Hepatocyte (in vitro differentiated cells): Measurements from ENCODE around the gene FLT1. TPM values are rescaled to one million over a fixed set of nuclear protein-coding genes. Genes with fewer than 3 reads are reported as not detected.
A peak's percentile ranks its signal among the peaks of the same experiment; 100 is the strongest.

Source experiments
- DNase-seq: peaks from one replicate; pipeline ENCODE4 v3.0.0-alpha.2; 2016; ENCODE audit warnings: low spot score
- H2AFZ ChIP-seq: fragments of 200-600 bp; sonication (generic); 2 replicates; pipeline ENCODE4 v1.6.0; 2016; ENCODE audit warnings: antibody characterized with exemption, mild to moderate bottlenecking
- H3K27ac ChIP-seq: fragments of 200-600 bp; sonication (generic); 2 replicates; pipeline ENCODE4 v1.5.1; 2016; ENCODE audit warnings: mild to moderate bottlenecking
- H3K27me3 ChIP-seq: fragments of 200-600 bp; sonication (generic); 2 replicates; pipeline ENCODE4 v1.6.1; 2016
- H3K36me3 ChIP-seq: fragments of 200-600 bp; sonication (generic); replicated peaks from 2 replicates; pipeline ENCODE4 v1.5.1; 2016; ENCODE audit warnings: low read depth; ENCODE audit not compliant: insufficient read depth
- H3K4me1 ChIP-seq: fragments of 200-600 bp; sonication (generic); 2 replicates; pipeline ENCODE4 v1.5.1; 2016; ENCODE audit warnings: mild to moderate bottlenecking, moderate library complexity; ENCODE audit not compliant: insufficient read depth
- H3K4me2 ChIP-seq: fragments of 200-600 bp; sonication (generic); 2 replicates; pipeline ENCODE4 v1.6.0; 2016
- H3K4me3 ChIP-seq: fragments of 200-600 bp; sonication (generic); 2 replicates; pipeline ENCODE4 v1.5.1; 2016; ENCODE audit warnings: mild to moderate bottlenecking
- H3K79me2 ChIP-seq: fragments of 200-600 bp; sonication (generic); 2 replicates; pipeline ENCODE4 v1.6.0; 2017; ENCODE audit warnings: mild to moderate bottlenecking
- H3K9me2 ChIP-seq: fragments of 200-600 bp; sonication (generic); replicated peaks from 2 replicates; pipeline ENCODE4 v1.6.0; 2017; ENCODE audit warnings: mild to moderate bottlenecking; ENCODE audit not compliant: insufficient read depth
- H3K9me3 ChIP-seq: fragments of 200-600 bp; sonication (generic); 2 replicates; pipeline ENCODE4 v1.5.1; 2016; ENCODE audit warnings: low read depth, mild to moderate bottlenecking
- H4K20me1 ChIP-seq: fragments of 200-600 bp; sonication (generic); 2 replicates; pipeline ENCODE4 v1.6.0; 2016; ENCODE audit warnings: mild to moderate bottlenecking; ENCODE audit not compliant: insufficient read depth, poor library complexity, severe bottlenecking
- CTCF ChIP-seq: fragments of 200-600 bp; sonication (generic); IDR thresholded peaks from 2 replicates; pipeline ENCODE4 v1.5.1; 2016; ENCODE audit warnings: antibody characterized with exemption, mild to moderate bottlenecking; ENCODE audit not compliant: poor library complexity
- EZH2 ChIP-seq: fragments of 200-600 bp; sonication (generic); IDR thresholded peaks from 2 replicates; pipeline ENCODE4 v1.6.1; 2016; ENCODE audit warnings: antibody characterized with exemption, mild to moderate bottlenecking, borderline replicate concordance
- EZH2phosphoT487 ChIP-seq: fragments of 200-600 bp; sonication (generic); IDR thresholded peaks from one replicate; pipeline ENCODE4 v1.6.1; 2018; ENCODE audit warnings: antibody characterized with exemption, mild to moderate bottlenecking, low read depth, moderate library complexity; ENCODE audit not compliant: unreplicated experiment, severe bottlenecking
- WGBS: methylation state at CpG from one replicate; pipeline ENCODE4 v1.1.6; 2016; ENCODE audit warnings: low lambda C conversion rate; ENCODE audit errors: missing lambda C conversion rate; 5-methylcytosine and 5-hydroxymethylcytosine counted together
- polyA plus RNA-seq: library from polyadenylated mRNA; unstranded; fragments of >200 nt; fragmentation: Nextera tagmentation; extraction: Ambion mirVana; gene quantifications from 2 replicates; pipeline ENCODE4 v1.2.1, GENCODE V29; 2016
- total RNA-seq: library from RNA; depleted of rRNA; stranded (reverse); fragments of >200 nt; gene quantifications from 2 replicates; pipeline ENCODE4 v1.2.3, GENCODE V29; 2014

FLT1 gene
- total and polyA plus RNA-seq, 2 experiments from 2014 or later = 30.4 to 40.1 TPM

- no peaks in the 10 kb centered on the region for H4K20me1 ChIP-seq
- H3K9me3 ChIP-seq = no peaks in the 10 kb centered on the region
- TF ChIP-seq EZH2phosphoT487 = peak; percentile 52
- no peak for TF ChIP-seq CTCF
- H3K9me2 ChIP-seq = no peaks in the 10 kb centered on the region
- H3K4me1 ChIP-seq = peaks cover 25% of the 10 kb centered on the region
- WGBS = 76% methylated on average over 7 of the region's 7 CpGs
- H2AFZ ChIP-seq = no peak overlapping the region
- H3K36me3 ChIP-seq = no peaks in the 10 kb centered on the region
- DNase-seq = no peak
- H3K27ac ChIP-seq = no peak overlapping the region
- no peak overlapping the region for H3K4me2 ChIP-seq
- no peak overlapping the region for H3K4me3 ChIP-seq
- H3K27me3 ChIP-seq = no peaks in the 10 kb centered on the region
- no peaks in the 10 kb centered on the region for H3K79me2 ChIP-seq
These were observed 176.4 kb downstream of the FLT1 start for GRCh38 chr13:28318496-28318895.

GRCh38 chr13:28316836-28317235, 178.1 kb downstream of the FLT1 start:
- H3K27ac ChIP-seq = no peak overlapping the region
- no peaks in the 10 kb centered on the region for H3K27me3 ChIP-seq
- no peaks in the 10 kb centered on the region for H3K9me2 ChIP-seq
- H2AFZ ChIP-seq = no peak overlapping the region
- H3K79me2 ChIP-seq = no peaks in the 10 kb centered on the region
- H3K36me3 ChIP-seq = no peaks in the 10 kb centered on the region
- H3K9me3 ChIP-seq = no peaks in the 10 kb centered on the region
- WGBS = 93% methylated on average over 7 of the region's 7 CpGs
- H4K20me1 ChIP-seq = no peaks in the 10 kb centered on the region
- DNase-seq = no peak
- H3K4me3 ChIP-seq = no peak overlapping the region
- no peak overlapping the region for H3K4me2 ChIP-seq
- peaks cover 19% of the 10 kb centered on the region for H3K4me1 ChIP-seq
- TF ChIP-seq EZH2 (no peak), EZH2phosphoT487 (no peak), CTCF (no peak)

- no peaks in the 10 kb centered on the region for H3K27me3 ChIP-seq
- H3K4me1 ChIP-seq = peaks cover 12% of the 10 kb centered on the region
- no peak overlapping the region for H3K4me3 ChIP-seq
- H4K20me1 ChIP-seq = no peaks in the 10 kb centered on the region
- H3K4me2 ChIP-seq = no peak overlapping the region
- H3K79me2 ChIP-seq = no peaks in the 10 kb centered on the region
- no peaks in the 10 kb centered on the region for H3K9me2 ChIP-seq
- peak overlapping the region; percentile 42 for H3K27ac ChIP-seq
- no peak overlapping the region for H2AFZ ChIP-seq
- no peaks in the 10 kb centered on the region for H3K36me3 ChIP-seq
- no peak for TF ChIP-seq EZH2
- WGBS = 57% methylated on average over 5 of the region's 5 CpGs
- no peaks in the 10 kb centered on the region for H3K9me3 ChIP-seq
- DNase-seq = peak; percentile 38
These were observed 178.8 kb downstream of the FLT1 start for GRCh38 chr13:28316129-28316528.

- Histone ChIP-seq H3K4me1 (peaks cover 8% of the 10 kb centered on the region), H3K4me2 (no peak overlapping the region), H3K79me2 (no peaks in the 10 kb centered on the region), H3K9me3 (no peaks in the 10 kb centered on the region), H3K27me3 (no peaks in the 10 kb centered on the region), H3K9me2 (no peaks in the 10 kb centered on the region), H3K27ac (no peak overlapping the region), H4K20me1 (no peaks in the 10 kb centered on the region), H3K36me3 (no peaks in the 10 kb centered on the region), H2AFZ (no peak overlapping the region), H3K4me3 (no peak overlapping the region)
- no peak for DNase-seq
- TF ChIP-seq EZH2phosphoT487 (no peak), EZH2 (no peak), CTCF (no peak)
- WGBS = 89% methylated on average over 6 of the region's 6 CpGs
These were observed 180.0 kb downstream of the FLT1 start for GRCh38 chr13:28314879-28315278.
